HepG2 (cell line): Measurements from ENCODE around the gene SMAP1. TPM values are rescaled to one million over a fixed set of nuclear protein-coding genes. Genes with fewer than 3 reads are reported as not detected.

Experiments used
- HOXA5 ChIP-seq: sonication (generic); formaldehyde crosslinking; IDR thresholded peaks from 2 replicates; pipeline ENCODE4 v1.4.0; 2020; ENCODE audit warnings: missing genetic modification reagents
- KDM2A ChIP-seq: sonication (generic); formaldehyde crosslinking; IDR thresholded peaks from 2 replicates; pipeline ENCODE4 v1.4.0; 2020; ENCODE audit warnings: low read depth, missing genetic modification reagents, borderline replicate concordance
- TBL1XR1 ChIP-seq: fragments of 150-350 bp; IDR thresholded peaks from 2 replicates; pipeline ENCODE4 v1.6.1; 2014; ENCODE audit warnings: borderline replicate concordance, low read length; ENCODE audit not compliant: partially characterized antibody
- ZKSCAN5 ChIP-seq: sonication (generic); formaldehyde crosslinking; IDR thresholded peaks from 2 replicates; pipeline ENCODE4 v1.5.1; 2020; ENCODE audit warnings: mild to moderate bottlenecking, missing genetic modification reagents
- ZNF562 ChIP-seq: sonication (generic); formaldehyde crosslinking; IDR thresholded peaks from 2 replicates; pipeline ENCODE4 v1.8.0; 2022; ENCODE audit warnings: missing genetic modification reagents, borderline replicate concordance
- polyA plus RNA-seq, 8 experiments: library from polyadenylated mRNA; depleted of rRNA in 3 of 8; stranded (reverse) in 7 of 8; unstranded in 1 of 8; fragments of >200 nt; fragmentation: Illumina TruSeq in 4 of 8; extraction: Trizol in 4 of 8; gene quantifications; 2 replicates each; pipeline versions ENCODE4 v1.2.1 to v1.2.3, GENCODE V29; 2011 to 2016; ENCODE audit warnings: low read depth in 4 of 8, missing spikeins in 1 of 8, mixed read lengths in 1 of 8; ENCODE audit not compliant: insufficient read depth in 1 of 8
- total RNA-seq, 5 experiments: library from RNA; depleted of rRNA; stranded (reverse); fragments of >200 nt; fragmentation: Illumina TruSeq; extraction: Trizol; gene quantifications; 2 replicates each; pipeline ENCODE4 v1.2.3, GENCODE V29; 2016; ENCODE audit warnings: low read depth in 1 of 5
- TF ChIP-seq, protein P1 (sequence below): sonication (generic); formaldehyde crosslinking; IDR thresholded peaks from one replicate; pipeline ENCODE4 v1.5.1; 2020; ENCODE audit warnings: mild to moderate bottlenecking, missing genetic modification reagents; ENCODE audit errors: not compliant biosample characterization
- TF ChIP-seq, protein P2 (sequence below): sonication (generic); formaldehyde crosslinking; IDR thresholded peaks from 2 replicates; pipeline ENCODE4 v1.4.0; 2020; ENCODE audit warnings: missing genetic modification reagents, borderline replicate concordance
- TF ChIP-seq, protein P3 (sequence below): sonication (generic); formaldehyde crosslinking; conservative IDR thresholded peaks from 2 replicates; pipeline ENCODE4 v1.4.0; 2020; ENCODE audit warnings: mild to moderate bottlenecking, missing genetic modification reagents, moderate library complexity
- TF ChIP-seq, protein P4 (sequence below): IDR thresholded peaks from 2 replicates; pipeline ENCODE4 v1.4.0; 2020; ENCODE audit warnings: mild to moderate bottlenecking, missing genetic modification reagents

Gene SMAP1
- total and polyA plus RNA-seq, 2 of the 13 experiments (the other 11 are each of a cell fraction or from before 2014, with no cell fraction given), result 13.4 to 17.8 TPM

DNA sequence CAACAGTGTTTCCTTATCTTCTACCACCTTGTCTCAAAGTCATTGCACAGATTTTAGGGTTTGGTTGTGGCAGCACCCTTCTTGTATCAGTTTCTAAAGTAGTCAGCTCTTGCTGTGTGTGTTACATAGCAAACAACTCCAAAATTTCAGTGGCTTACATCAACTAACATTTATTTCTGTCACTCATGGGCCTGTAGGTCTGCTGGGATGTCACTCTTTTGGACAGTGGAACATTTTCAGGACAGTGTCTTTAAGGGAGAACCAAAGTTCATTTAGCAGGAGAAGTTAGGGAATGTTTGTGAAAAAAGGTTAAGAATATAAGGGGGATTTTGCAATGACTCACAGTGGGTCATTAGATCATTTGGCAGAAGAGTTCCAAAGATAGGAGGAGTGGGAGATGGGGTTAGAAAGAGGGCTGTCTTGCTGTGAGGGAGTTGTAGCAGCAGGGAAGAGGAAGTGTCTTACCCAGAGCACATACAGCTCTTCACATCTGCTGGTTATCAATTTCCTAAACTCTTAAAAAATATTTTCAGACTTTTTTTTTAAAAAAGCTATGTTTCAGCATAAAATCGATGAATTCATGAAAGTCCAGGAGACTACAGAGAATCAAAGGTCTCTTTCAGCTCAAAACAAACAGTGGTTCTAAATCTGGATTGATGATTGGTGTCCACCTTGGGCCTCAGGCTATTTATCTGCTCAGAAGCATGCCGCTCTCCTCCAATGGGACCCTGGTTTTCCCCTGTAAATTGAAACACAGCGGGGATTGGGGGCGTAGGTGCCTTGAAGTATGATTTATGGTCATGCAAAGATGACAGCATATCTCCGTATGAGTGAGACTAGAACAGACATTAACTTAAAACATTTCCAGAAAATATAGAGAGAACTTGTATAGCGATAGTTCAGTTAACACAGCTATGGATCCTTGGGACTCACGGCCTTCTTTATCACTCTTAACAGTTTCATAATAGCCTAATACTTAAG lies 171.9 kb downstream of the SMAP1 start (continued):
- TF ChIP-seq, protein P1, sequence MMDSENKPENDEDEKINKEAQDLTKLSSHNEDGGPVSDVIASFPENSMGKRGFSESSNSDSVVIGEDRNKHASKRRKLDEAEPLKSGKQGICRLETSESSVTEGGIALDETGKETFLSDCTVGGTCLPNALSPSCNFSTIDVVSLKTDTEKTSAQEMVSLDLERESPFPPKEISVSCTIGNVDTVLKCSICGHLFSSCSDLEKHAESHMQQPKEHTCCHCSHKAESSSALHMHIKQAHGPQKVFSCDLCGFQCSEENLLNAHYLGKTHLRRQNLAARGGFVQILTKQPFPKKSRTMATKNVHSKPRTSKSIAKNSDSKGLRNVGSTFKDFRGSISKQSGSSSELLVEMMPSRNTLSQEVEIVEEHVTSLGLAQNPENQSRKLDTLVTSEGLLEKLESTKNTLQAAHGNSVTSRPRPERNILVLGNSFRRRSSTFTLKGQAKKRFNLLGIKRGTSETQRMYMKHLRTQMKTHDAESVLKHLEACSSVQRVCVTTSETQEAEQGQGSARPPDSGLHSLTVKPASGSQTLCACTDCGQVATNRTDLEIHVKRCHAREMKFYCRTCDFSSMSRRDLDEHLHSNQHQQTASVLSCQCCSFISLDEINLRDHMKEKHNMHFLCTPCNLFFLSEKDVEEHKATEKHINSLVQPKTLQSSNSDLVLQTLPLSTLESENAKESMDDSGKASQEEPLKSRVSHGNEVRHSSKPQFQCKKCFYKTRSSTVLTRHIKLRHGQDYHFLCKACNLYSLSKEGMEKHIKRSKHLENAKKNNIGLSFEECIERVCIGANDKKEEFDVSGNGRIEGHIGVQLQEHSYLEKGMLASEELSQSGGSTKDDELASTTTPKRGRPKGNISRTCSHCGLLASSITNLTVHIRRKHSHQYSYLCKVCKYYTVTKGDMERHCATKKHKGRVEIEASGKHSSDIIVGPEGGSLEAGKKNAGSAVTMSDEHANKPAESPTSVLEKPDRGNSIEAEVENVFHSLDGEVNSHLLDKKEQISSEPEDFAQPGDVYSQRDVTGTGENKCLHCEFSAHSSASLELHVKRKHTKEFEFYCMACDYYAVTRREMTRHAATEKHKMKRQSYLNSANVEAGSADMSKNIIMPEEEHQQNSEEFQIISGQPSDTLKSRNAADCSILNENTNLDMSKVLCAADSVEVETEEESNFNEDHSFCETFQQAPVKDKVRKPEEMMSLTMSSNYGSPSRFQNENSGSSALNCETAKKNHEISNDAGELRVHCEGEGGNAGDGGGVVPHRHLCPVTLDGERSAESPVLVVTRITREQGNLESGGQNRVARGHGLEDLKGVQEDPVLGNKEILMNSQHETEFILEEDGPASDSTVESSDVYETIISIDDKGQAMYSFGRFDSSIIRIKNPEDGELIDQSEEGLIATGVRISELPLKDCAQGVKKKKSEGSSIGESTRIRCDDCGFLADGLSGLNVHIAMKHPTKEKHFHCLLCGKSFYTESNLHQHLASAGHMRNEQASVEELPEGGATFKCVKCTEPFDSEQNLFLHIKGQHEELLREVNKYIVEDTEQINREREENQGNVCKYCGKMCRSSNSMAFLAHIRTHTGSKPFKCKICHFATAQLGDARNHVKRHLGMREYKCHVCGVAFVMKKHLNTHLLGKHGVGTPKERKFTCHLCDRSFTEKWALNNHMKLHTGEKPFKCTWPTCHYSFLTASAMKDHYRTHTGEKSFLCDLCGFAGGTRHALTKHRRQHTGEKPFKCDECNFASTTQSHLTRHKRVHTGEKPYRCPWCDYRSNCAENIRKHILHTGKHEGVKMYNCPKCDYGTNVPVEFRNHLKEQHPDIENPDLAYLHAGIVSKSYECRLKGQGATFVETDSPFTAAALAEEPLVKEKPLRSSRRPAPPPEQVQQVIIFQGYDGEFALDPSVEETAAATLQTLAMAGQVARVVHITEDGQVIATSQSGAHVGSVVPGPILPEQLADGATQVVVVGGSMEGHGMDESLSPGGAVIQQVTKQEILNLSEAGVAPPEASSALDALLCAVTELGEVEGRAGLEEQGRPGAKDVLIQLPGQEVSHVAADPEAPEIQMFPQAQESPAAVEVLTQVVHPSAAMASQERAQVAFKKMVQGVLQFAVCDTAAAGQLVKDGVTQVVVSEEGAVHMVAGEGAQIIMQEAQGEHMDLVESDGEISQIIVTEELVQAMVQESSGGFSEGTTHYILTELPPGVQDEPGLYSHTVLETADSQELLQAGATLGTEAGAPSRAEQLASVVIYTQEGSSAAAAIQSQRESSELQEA (CRISPR knock-in tag), result no peak
- TF ChIP-seq ZKSCAN5 (CRISPR knock-in tag), result no peak
- TF ChIP-seq, protein P2, sequence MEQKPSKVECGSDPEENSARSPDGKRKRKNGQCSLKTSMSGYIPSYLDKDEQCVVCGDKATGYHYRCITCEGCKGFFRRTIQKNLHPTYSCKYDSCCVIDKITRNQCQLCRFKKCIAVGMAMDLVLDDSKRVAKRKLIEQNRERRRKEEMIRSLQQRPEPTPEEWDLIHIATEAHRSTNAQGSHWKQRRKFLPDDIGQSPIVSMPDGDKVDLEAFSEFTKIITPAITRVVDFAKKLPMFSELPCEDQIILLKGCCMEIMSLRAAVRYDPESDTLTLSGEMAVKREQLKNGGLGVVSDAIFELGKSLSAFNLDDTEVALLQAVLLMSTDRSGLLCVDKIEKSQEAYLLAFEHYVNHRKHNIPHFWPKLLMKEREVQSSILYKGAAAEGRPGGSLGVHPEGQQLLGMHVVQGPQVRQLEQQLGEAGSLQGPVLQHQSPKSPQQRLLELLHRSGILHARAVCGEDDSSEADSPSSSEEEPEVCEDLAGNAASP (CRISPR knock-in tag), result 0 out of 2 replicates have a peak, but pooled peaks have one; percentile 8
- 0 out of 2 replicates have a peak, but pooled peaks have one; percentile 39 for TF ChIP-seq HOXA5
- no peak for TF ChIP-seq KDM2A (CRISPR knock-in tag)
- no peak for TF ChIP-seq ZNF562
- TF ChIP-seq, protein P3, sequence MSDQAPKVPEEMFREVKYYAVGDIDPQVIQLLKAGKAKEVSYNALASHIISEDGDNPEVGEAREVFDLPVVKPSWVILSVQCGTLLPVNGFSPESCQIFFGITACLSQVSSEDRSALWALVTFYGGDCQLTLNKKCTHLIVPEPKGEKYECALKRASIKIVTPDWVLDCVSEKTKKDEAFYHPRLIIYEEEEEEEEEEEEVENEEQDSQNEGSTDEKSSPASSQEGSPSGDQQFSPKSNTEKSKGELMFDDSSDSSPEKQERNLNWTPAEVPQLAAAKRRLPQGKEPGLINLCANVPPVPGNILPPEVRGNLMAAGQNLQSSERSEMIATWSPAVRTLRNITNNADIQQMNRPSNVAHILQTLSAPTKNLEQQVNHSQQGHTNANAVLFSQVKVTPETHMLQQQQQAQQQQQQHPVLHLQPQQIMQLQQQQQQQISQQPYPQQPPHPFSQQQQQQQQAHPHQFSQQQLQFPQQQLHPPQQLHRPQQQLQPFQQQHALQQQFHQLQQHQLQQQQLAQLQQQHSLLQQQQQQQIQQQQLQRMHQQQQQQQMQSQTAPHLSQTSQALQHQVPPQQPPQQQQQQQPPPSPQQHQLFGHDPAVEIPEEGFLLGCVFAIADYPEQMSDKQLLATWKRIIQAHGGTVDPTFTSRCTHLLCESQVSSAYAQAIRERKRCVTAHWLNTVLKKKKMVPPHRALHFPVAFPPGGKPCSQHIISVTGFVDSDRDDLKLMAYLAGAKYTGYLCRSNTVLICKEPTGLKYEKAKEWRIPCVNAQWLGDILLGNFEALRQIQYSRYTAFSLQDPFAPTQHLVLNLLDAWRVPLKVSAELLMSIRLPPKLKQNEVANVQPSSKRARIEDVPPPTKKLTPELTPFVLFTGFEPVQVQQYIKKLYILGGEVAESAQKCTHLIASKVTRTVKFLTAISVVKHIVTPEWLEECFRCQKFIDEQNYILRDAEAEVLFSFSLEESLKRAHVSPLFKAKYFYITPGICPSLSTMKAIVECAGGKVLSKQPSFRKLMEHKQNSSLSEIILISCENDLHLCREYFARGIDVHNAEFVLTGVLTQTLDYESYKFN (CRISPR knock-in tag), result peak; percentile 66
- TF ChIP-seq, protein P4, sequence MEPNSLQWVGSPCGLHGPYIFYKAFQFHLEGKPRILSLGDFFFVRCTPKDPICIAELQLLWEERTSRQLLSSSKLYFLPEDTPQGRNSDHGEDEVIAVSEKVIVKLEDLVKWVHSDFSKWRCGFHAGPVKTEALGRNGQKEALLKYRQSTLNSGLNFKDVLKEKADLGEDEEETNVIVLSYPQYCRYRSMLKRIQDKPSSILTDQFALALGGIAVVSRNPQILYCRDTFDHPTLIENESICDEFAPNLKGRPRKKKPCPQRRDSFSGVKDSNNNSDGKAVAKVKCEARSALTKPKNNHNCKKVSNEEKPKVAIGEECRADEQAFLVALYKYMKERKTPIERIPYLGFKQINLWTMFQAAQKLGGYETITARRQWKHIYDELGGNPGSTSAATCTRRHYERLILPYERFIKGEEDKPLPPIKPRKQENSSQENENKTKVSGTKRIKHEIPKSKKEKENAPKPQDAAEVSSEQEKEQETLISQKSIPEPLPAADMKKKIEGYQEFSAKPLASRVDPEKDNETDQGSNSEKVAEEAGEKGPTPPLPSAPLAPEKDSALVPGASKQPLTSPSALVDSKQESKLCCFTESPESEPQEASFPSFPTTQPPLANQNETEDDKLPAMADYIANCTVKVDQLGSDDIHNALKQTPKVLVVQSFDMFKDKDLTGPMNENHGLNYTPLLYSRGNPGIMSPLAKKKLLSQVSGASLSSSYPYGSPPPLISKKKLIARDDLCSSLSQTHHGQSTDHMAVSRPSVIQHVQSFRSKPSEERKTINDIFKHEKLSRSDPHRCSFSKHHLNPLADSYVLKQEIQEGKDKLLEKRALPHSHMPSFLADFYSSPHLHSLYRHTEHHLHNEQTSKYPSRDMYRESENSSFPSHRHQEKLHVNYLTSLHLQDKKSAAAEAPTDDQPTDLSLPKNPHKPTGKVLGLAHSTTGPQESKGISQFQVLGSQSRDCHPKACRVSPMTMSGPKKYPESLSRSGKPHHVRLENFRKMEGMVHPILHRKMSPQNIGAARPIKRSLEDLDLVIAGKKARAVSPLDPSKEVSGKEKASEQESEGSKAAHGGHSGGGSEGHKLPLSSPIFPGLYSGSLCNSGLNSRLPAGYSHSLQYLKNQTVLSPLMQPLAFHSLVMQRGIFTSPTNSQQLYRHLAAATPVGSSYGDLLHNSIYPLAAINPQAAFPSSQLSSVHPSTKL (CRISPR knock-in tag), result no peak; the same call in 1 of the 2 replicates
- no peak for TF ChIP-seq TBL1XR1
